DOHH2 (cell line): Measurements from ENCODE around the gene FKBP15.

Experiments
- H3F3A ChIP-seq: fragments of 200-600 bp; sonication (generic), shearing (Covaris generic); 2 replicates; pipeline ENCODE4 v1.6.0; 2016; ENCODE audit warnings: antibody characterized with exemption, mild to moderate bottlenecking; ENCODE audit not compliant: control insufficient read depth, insufficient read depth
- H3K27ac ChIP-seq: fragments of 200-600 bp; sonication (generic); 2 replicates; pipeline ENCODE4 v1.5.1; 2014; ENCODE audit warnings: low read depth, mild to moderate bottlenecking, low read length, moderate library complexity
- H3K27me3 ChIP-seq: fragments of 200-600 bp; sonication (generic); 2 replicates; pipeline ENCODE4 v1.6.1; 2014; ENCODE audit warnings: mild to moderate bottlenecking, low read length, mixed read lengths; ENCODE audit not compliant: control insufficient read depth
- H3K36me3 ChIP-seq: fragments of 200-600 bp; sonication (generic); 2 replicates; pipeline ENCODE4 v1.6.1; 2014; ENCODE audit warnings: mild to moderate bottlenecking, low read length, moderate library complexity, mixed read lengths; ENCODE audit not compliant: control insufficient read depth
- H3K4me1 ChIP-seq: fragments of 200-600 bp; sonication (generic); 2 replicates; pipeline ENCODE4 v1.6.1; 2014; ENCODE audit warnings: mild to moderate bottlenecking, low read length, mixed read lengths; ENCODE audit not compliant: control insufficient read depth
- H3K4me2 ChIP-seq: fragments of 200-600 bp; sonication (generic); 2 replicates; pipeline ENCODE4 v1.6.0; 2014; ENCODE audit warnings: mild to moderate bottlenecking, low read length, moderate library complexity
- H3K4me3 ChIP-seq: fragments of 200-600 bp; sonication (generic); 2 replicates; pipeline ENCODE4 v1.5.1; 2014; ENCODE audit warnings: mild to moderate bottlenecking, low read length, mixed read lengths
- H3K79me2 ChIP-seq: fragments of 200-600 bp; sonication (generic); 2 replicates; pipeline ENCODE4 v1.6.1; 2014; ENCODE audit warnings: mild to moderate bottlenecking, low read length, mixed read lengths; ENCODE audit not compliant: control insufficient read depth
- H3K9me2 ChIP-seq: fragments of 200-600 bp; sonication (generic); replicated peaks from 2 replicates; pipeline ENCODE4 v1.6.1; 2014; ENCODE audit warnings: mild to moderate bottlenecking, low read length, mixed read lengths; ENCODE audit not compliant: control insufficient read depth
- H3K9me3 ChIP-seq: fragments of 200-600 bp; sonication (generic); 2 replicates; pipeline ENCODE4 v1.6.1; 2014; ENCODE audit warnings: antibody characterized with exemption, low read length, mixed read lengths; ENCODE audit not compliant: control insufficient read depth, insufficient read depth
- H4K20me1 ChIP-seq: fragments of 200-600 bp; sonication (generic); 2 replicates; pipeline ENCODE4 v1.6.0; 2014; ENCODE audit warnings: low read depth, mild to moderate bottlenecking, antibody characterized with exemption, low read length, moderate library complexity; ENCODE audit not compliant: control insufficient read depth, insufficient read depth
- EZH2phosphoT487 ChIP-seq: fragments of 200-600 bp; sonication (generic); IDR thresholded peaks from 2 replicates; pipeline ENCODE4 v1.6.1; 2017; ENCODE audit warnings: borderline replicate concordance, mild to moderate bottlenecking, antibody characterized with exemption, low read length, moderate library complexity, mixed read lengths
- TF ChIP-seq, protein P1 (sequence below): fragments of 200-600 bp; sonication (generic); IDR thresholded peaks from one replicate; pipeline ENCODE4 v1.5.1; 2014; ENCODE audit warnings: antibody characterized with exemption, mild to moderate bottlenecking, low read depth, low read length; ENCODE audit not compliant: poor library complexity, severe bottlenecking

Gene FKBP15

DNA sequence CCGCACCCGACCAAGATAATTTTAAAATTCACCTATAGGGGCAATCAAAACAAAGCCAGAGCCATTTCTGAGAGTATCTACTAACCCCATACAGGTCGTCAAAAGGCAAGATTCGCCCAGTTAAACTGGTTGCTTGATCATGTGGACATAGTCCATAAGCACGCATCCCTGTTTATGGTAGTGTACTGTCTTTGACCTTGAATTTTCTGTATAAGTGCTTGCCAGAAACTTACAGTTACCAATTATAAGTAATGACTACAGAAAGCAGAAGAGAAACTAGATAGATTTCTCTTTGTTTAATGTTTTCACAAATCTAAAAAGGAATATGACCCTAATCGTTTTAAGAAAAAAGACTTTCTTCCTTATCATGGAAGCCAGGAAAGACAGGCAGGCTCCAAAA, 25.9 kb upstream of the FKBP15 start:
- Histone ChIP-seq H3K36me3 (no peaks in the 10 kb centered on the region), H3K27ac (peak overlapping the region; percentile 27), H3K4me3 (peak overlapping the region; percentile 12), H4K20me1 (no peaks in the 10 kb centered on the region), H3F3A (0 out of 2 replicates have a peak, but pooled peaks cover 3% of the 10 kb centered on the region), H3K4me2 (peak overlapping the region; percentile 51), H3K9me2 (no peaks in the 10 kb centered on the region), H3K27me3 (no peaks in the 10 kb centered on the region), H3K4me1 (peaks cover 59% of the 10 kb centered on the region), H3K79me2 (peaks cover 40% of the 10 kb centered on the region), H3K9me3 (no peaks in the 10 kb centered on the region)
- TF ChIP-seq, protein P1, sequence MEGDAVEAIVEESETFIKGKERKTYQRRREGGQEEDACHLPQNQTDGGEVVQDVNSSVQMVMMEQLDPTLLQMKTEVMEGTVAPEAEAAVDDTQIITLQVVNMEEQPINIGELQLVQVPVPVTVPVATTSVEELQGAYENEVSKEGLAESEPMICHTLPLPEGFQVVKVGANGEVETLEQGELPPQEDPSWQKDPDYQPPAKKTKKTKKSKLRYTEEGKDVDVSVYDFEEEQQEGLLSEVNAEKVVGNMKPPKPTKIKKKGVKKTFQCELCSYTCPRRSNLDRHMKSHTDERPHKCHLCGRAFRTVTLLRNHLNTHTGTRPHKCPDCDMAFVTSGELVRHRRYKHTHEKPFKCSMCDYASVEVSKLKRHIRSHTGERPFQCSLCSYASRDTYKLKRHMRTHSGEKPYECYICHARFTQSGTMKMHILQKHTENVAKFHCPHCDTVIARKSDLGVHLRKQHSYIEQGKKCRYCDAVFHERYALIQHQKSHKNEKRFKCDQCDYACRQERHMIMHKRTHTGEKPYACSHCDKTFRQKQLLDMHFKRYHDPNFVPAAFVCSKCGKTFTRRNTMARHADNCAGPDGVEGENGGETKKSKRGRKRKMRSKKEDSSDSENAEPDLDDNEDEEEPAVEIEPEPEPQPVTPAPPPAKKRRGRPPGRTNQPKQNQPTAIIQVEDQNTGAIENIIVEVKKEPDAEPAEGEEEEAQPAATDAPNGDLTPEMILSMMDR, result peak; percentile 14
- TF ChIP-seq EZH2phosphoT487, result no peak

GRCh38 chr9:113245894-113246293, 24.8 kb upstream of the FKBP15 start:
- Histone ChIP-seq H3K79me2 (peaks cover 45% of the 10 kb centered on the region), H3K4me1 (peaks cover 59% of the 10 kb centered on the region), H3K27me3 (no peaks in the 10 kb centered on the region), H3K27ac (0 out of 2 replicates have a peak overlapping the region, but pooled peaks have one; percentile 3), H3K9me3 (no peaks in the 10 kb centered on the region), H3K4me2 (peak overlapping the region; percentile 42), H3F3A (0 out of 2 replicates have a peak, but pooled peaks cover 3% of the 10 kb centered on the region), H3K9me2 (no peaks in the 10 kb centered on the region), H4K20me1 (no peaks in the 10 kb centered on the region), H3K4me3 (peak overlapping the region; percentile 28), H3K36me3 (no peaks in the 10 kb centered on the region)
- TF ChIP-seq EZH2phosphoT487, result no peak
- TF ChIP-seq, protein P1, result no peak

GRCh38 chr9:113244556-113244955, 23.5 kb upstream of the FKBP15 start:
- no peak for TF ChIP-seq EZH2phosphoT487
- TF ChIP-seq, protein P1, result no peak
- no peaks in the 10 kb centered on the region for H4K20me1 ChIP-seq

More at GRCh38 chr9:113244556-113244955, 23.5 kb upstream of the FKBP15 start:
- Histone ChIP-seq H3K27me3 (no peaks in the 10 kb centered on the region), H3K9me3 (no peaks in the 10 kb centered on the region), H3K4me2 (no peak overlapping the region), H3K9me2 (no peaks in the 10 kb centered on the region), H3K36me3 (no peaks in the 10 kb centered on the region), H3K4me1 (peaks cover 59% of the 10 kb centered on the region), H3F3A (0 out of 2 replicates have a peak, but pooled peaks cover 3% of the 10 kb centered on the region), H3K4me3 (no peak overlapping the region), H3K27ac (no peak overlapping the region), H3K79me2 (peaks cover 49% of the 10 kb centered on the region)
